ENCODE data around the gene PRKCA.

The PRKCA gene

GRCh38 chr17:66268247-66268927, 34.0 kb upstream of the PRKCA start:
- Histone ChIP-seq H2AFZ (ENCODE audit: low read length) (no peak overlapping the region), H3K36me3 (replicated peaks in 1 of 2; ENCODE audit: control insufficient read depth in 2 of 2, insufficient read depth in 2 of 2, low read length in 2 of 2) (no peaks in the 10 kb centered on the region), H3K14ac (ENCODE audit: low read length) (no peak overlapping the region), H3K27me3 (ENCODE audit: control insufficient read depth in 3 of 3, insufficient read depth in 3 of 3, low read depth in 1 of 3, low read length in 3 of 3) (peaks cover 0 to 7% (median 0%) of the 10 kb centered on the region in 3 experiments), H2BK15ac (ENCODE audit: low read length) (no peak overlapping the region), H3K9ac (ENCODE audit: low read depth, low read length, poor library complexity) (no peak overlapping the region), H3K4ac (ENCODE audit: low read length) (no peak overlapping the region), H3K9me3 (replicated peaks in 1 of 2; ENCODE audit: control insufficient read depth in 2 of 2, insufficient read depth in 1 of 2, low read depth in 1 of 2, low read length in 2 of 2) (peaks cover 5 to 7% of the 10 kb centered on the region in 2 donors), H3K4me1 (ENCODE audit: control insufficient read depth in 2 of 2, insufficient read depth in 1 of 2, low read depth in 1 of 2, low read length in 2 of 2) (no peaks in the 10 kb centered on the region), H2BK12ac (ENCODE audit: low read length) (no peak overlapping the region), H3K4me3 (ENCODE audit: low read length in 2 of 2) (no peak overlapping the region), H3K4me2 (ENCODE audit: insufficient read depth, low read length, poor library complexity, severe bottlenecking) (no peak overlapping the region), H2BK5ac (ENCODE audit: low read length) (no peak overlapping the region), H2AK5ac (ENCODE audit: low read depth, low read length) (no peak overlapping the region), H3K79me1 (ENCODE audit: low read depth, low read length) (no peaks in the 10 kb centered on the region), H2BK120ac (ENCODE audit: low read depth, low read length) (no peak overlapping the region), H3K18ac (ENCODE audit: low read length) (no peak overlapping the region), H4K91ac (ENCODE audit: low read depth, low read length, poor library complexity) (no peak overlapping the region), H4K8ac (ENCODE audit: low read depth, low read length) (no peak overlapping the region), H3K27ac (replicated peaks; ENCODE audit: low read length) (no peak overlapping the region), H3K23ac (ENCODE audit: low read depth, low read length, poor library complexity) (no peak overlapping the region)
- no CpG with 5 or more reads among the region's 8 CpGs for WGBS, 2 donors (ENCODE audit: extremely low coverage in 2 of 2, insufficient read length in 2 of 2, insufficient replicate concordance in 1 of 2)
- DNase-seq (ENCODE audit: low spot score) = no peak

GRCh38 chr17:66270106-66270505, 32.3 kb upstream of the PRKCA start:
- DNase-seq (ENCODE audit: low spot score) = no peak
- Histone ChIP-seq H3K14ac (ENCODE audit: low read length) (no peak overlapping the region), H4K91ac (ENCODE audit: low read depth, low read length, poor library complexity) (no peak overlapping the region), H3K27me3 (ENCODE audit: control insufficient read depth in 3 of 3, insufficient read depth in 3 of 3, low read depth in 1 of 3, low read length in 3 of 3) (peaks cover 0 to 11% (median 0%) of the 10 kb centered on the region in 3 experiments), H3K9ac (ENCODE audit: low read depth, low read length, poor library complexity) (no peak overlapping the region), H3K4me1 (ENCODE audit: control insufficient read depth in 2 of 2, insufficient read depth in 1 of 2, low read depth in 1 of 2, low read length in 2 of 2) (no peaks in the 10 kb centered on the region), H2AFZ (ENCODE audit: low read length) (no peak overlapping the region), H3K18ac (ENCODE audit: low read length) (no peak overlapping the region), H2BK120ac (ENCODE audit: low read depth, low read length) (no peak overlapping the region), H2BK12ac (ENCODE audit: low read length) (no peak overlapping the region), H3K23ac (ENCODE audit: low read depth, low read length, poor library complexity) (no peak overlapping the region), H2BK5ac (ENCODE audit: low read length) (no peak overlapping the region), H3K4ac (ENCODE audit: low read length) (no peak overlapping the region), H3K79me1 (ENCODE audit: low read depth, low read length) (no peaks in the 10 kb centered on the region), H3K36me3 (replicated peaks in 1 of 2; ENCODE audit: control insufficient read depth in 2 of 2, insufficient read depth in 2 of 2, low read length in 2 of 2) (no peaks in the 10 kb centered on the region), H3K27ac (replicated peaks; ENCODE audit: low read length) (no peak overlapping the region), H4K8ac (ENCODE audit: low read depth, low read length) (no peak overlapping the region), H3K4me2 (ENCODE audit: insufficient read depth, low read length, poor library complexity, severe bottlenecking) (no peak overlapping the region), H3K9me3 (replicated peaks in 1 of 2; ENCODE audit: control insufficient read depth in 2 of 2, insufficient read depth in 1 of 2, low read depth in 1 of 2, low read length in 2 of 2) (peaks cover 5 to 7% of the 10 kb centered on the region in 2 donors), H3K4me3 (ENCODE audit: low read length in 2 of 2) (no peak overlapping the region), H2BK15ac (ENCODE audit: low read length) (no peak overlapping the region), H2AK5ac (ENCODE audit: low read depth, low read length) (no peak overlapping the region)
- no CpG with 5 or more reads among the region's 2 CpGs for WGBS, 2 donors (ENCODE audit: extremely low coverage in 2 of 2, insufficient read length in 2 of 2, insufficient replicate concordance in 1 of 2)

GRCh38 chr17:66271512-66271911, 30.9 kb upstream of the PRKCA start:
- H3K79me1 ChIP-seq (ENCODE audit: low read depth, low read length) = no peaks in the 10 kb centered on the region
- DNase-seq (ENCODE audit: low spot score) = no peak
- H3K27me3 ChIP-seq (ENCODE audit: control insufficient read depth in 3 of 3, insufficient read depth in 3 of 3, low read depth in 1 of 3, low read length in 3 of 3) = peaks cover 0 to 17% (median 0%) of the 10 kb centered on the region in 3 experiments
- no peak overlapping the region for H3K27ac ChIP-seq (replicated peaks; ENCODE audit: low read length)
- no peaks in the 10 kb centered on the region for H3K36me3 ChIP-seq (replicated peaks in 1 of 2; ENCODE audit: control insufficient read depth in 2 of 2, insufficient read depth in 2 of 2, low read length in 2 of 2)
- no peak overlapping the region for H3K4me3 ChIP-seq (ENCODE audit: low read length in 2 of 2)
- no peak overlapping the region for H2BK5ac ChIP-seq (ENCODE audit: low read length)
- H3K4me2 ChIP-seq (ENCODE audit: insufficient read depth, low read length, poor library complexity, severe bottlenecking) = no peak overlapping the region
- peaks cover 5 to 7% of the 10 kb centered on the region in 2 donors for H3K9me3 ChIP-seq (replicated peaks in 1 of 2; ENCODE audit: control insufficient read depth in 2 of 2, insufficient read depth in 1 of 2, low read depth in 1 of 2, low read length in 2 of 2)
- H2AFZ ChIP-seq (ENCODE audit: low read length) = no peak overlapping the region
- no peak overlapping the region for H3K14ac ChIP-seq (ENCODE audit: low read length)
- H3K4ac ChIP-seq (ENCODE audit: low read length) = no peak overlapping the region
- no peak overlapping the region for H2AK5ac ChIP-seq (ENCODE audit: low read depth, low read length)
- no CpG with 5 or more reads among the region's 3 CpGs for WGBS, 2 donors (ENCODE audit: extremely low coverage in 2 of 2, insufficient read length in 2 of 2, insufficient replicate concordance in 1 of 2)
- no peak overlapping the region for H4K8ac ChIP-seq (ENCODE audit: low read depth, low read length)
- no peak overlapping the region for H3K23ac ChIP-seq (ENCODE audit: low read depth, low read length, poor library complexity)
- no peak overlapping the region for H2BK12ac ChIP-seq (ENCODE audit: low read length)
- no peak overlapping the region for H2BK15ac ChIP-seq (ENCODE audit: low read length)
- no peaks in the 10 kb centered on the region for H3K4me1 ChIP-seq (ENCODE audit: control insufficient read depth in 2 of 2, insufficient read depth in 1 of 2, low read depth in 1 of 2, low read length in 2 of 2)
- no peak overlapping the region for H2BK120ac ChIP-seq (ENCODE audit: low read depth, low read length)
- no peak overlapping the region for H4K91ac ChIP-seq (ENCODE audit: low read depth, low read length, poor library complexity)
- H3K9ac ChIP-seq (ENCODE audit: low read depth, low read length, poor library complexity) = no peak overlapping the region
- no peak overlapping the region for H3K18ac ChIP-seq (ENCODE audit: low read length)

GRCh38 chr17:66272811-66273585, 29.4 kb upstream of the PRKCA start:
- Histone ChIP-seq H3K23ac (ENCODE audit: low read depth, low read length, poor library complexity) (no peak overlapping the region), H2AK5ac (ENCODE audit: low read depth, low read length) (no peak overlapping the region), H3K4me3 (ENCODE audit: low read length in 2 of 2) (no peak overlapping the region), H3K36me3 (replicated peaks in 1 of 2; ENCODE audit: control insufficient read depth in 2 of 2, insufficient read depth in 2 of 2, low read length in 2 of 2) (no peaks in the 10 kb centered on the region), H4K8ac (ENCODE audit: low read depth, low read length) (no peak overlapping the region), H3K9ac (ENCODE audit: low read depth, low read length, poor library complexity) (no peak overlapping the region), H3K4me2 (ENCODE audit: insufficient read depth, low read length, poor library complexity, severe bottlenecking) (no peak overlapping the region), H3K14ac (ENCODE audit: low read length) (no peak overlapping the region), H2BK120ac (ENCODE audit: low read depth, low read length) (no peak overlapping the region), H4K91ac (ENCODE audit: low read depth, low read length, poor library complexity) (no peak overlapping the region), H3K79me1 (ENCODE audit: low read depth, low read length) (no peaks in the 10 kb centered on the region), H3K27ac (replicated peaks; ENCODE audit: low read length) (no peak overlapping the region), H3K4ac (ENCODE audit: low read length) (no peak overlapping the region), H3K27me3 (ENCODE audit: control insufficient read depth in 3 of 3, insufficient read depth in 3 of 3, low read depth in 1 of 3, low read length in 3 of 3) (peaks cover 0 to 13% (median 0%) of the 10 kb centered on the region in 3 experiments), H3K9me3 (replicated peaks in 1 of 2; ENCODE audit: control insufficient read depth in 2 of 2, insufficient read depth in 1 of 2, low read depth in 1 of 2, low read length in 2 of 2) (peaks cover 5 to 7% of the 10 kb centered on the region in 2 donors), H2BK12ac (ENCODE audit: low read length) (no peak overlapping the region), H2BK5ac (ENCODE audit: low read length) (no peak overlapping the region), H3K4me1 (ENCODE audit: control insufficient read depth in 2 of 2, insufficient read depth in 1 of 2, low read depth in 1 of 2, low read length in 2 of 2) (no peaks in the 10 kb centered on the region), H2BK15ac (ENCODE audit: low read length) (no peak overlapping the region), H2AFZ (ENCODE audit: low read length) (no peak overlapping the region), H3K18ac (ENCODE audit: low read length) (no peak overlapping the region)
- DNase-seq (ENCODE audit: low spot score) = no peak
- no CpG with 5 or more reads among the region's 5 CpGs for WGBS, 2 donors (ENCODE audit: extremely low coverage in 2 of 2, insufficient read length in 2 of 2, insufficient replicate concordance in 1 of 2)

All from neuronal stem cell (in vitro differentiated cells).